ENCODE data around the gene ZNF169. TPM values are rescaled to one million over a fixed set of nuclear protein-coding genes. Genes with fewer than 3 reads are reported as not detected.
"Not testable (repeated sequence)": the region's sequence is repeated elsewhere in the genome, so short reads cannot be mapped to it uniquely, and the experiment has no call there.

ZNF169 gene
- 1.7 TPM for total RNA-seq
- long read RNA-seq, partial matches to known transcripts: 2 of 8 reads
- long read RNA-seq, other reads (novel, unspliced or antisense): 3 of 8 reads

DNA sequence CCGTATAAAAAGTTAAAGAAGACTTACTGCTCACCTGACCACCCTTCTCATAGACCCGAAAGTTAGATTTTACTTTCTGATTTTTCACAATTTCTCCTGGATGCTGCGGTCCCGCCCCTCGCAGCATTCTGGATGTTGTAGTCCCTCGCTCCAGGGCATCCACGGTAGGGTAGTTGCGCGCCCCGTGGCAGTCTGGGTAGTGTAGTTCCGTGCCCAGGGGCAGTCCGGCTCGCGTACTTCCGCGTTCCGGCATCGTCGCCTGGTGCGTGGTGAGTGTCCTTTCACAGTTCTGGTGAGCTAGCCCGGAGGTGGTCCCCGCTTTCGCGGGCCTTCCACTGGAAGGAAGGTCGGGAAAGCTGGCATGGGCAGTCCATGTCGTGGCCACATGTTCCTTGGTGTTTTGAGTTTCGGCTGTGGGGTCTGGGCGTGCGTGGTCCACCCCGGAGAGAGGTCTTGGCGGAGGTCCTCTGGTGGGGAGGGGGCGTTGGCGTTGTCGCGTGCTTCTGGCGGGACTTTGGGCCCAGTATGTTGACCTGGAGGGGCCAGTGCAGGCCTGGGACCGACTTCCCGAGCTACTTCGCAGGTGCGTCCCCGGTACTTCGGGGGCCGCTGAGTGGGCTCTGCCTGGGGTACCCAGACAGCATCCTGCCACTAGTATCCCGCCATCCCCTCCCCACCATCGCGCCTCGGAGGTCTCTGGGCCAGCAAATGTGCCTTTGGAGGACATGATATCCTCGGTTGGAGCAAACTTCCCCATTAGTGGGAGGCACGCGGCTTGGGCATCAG is at the start of gene ZNF169:
TSS of gene ZNF169 (plus strand) at position 222 of the 786 bp plus-strand sequence. CDS start 19,515 bp downstream, outside the sequence.
- intact Hi-C loops (cut with DNase I): no loop called here

GRCh38 chr9:94210616-94211603 is 48.2 kb upstream of the ZNF169 start:
- no peak for ATAC-seq (ENCODE audit: poor library complexity)
- intact Hi-C loops (cut with DNase I): loop anchor here (5.0 kb wide), 1 partner anchor 199 kb away; no protein-coding TSS in a partner anchor
- DNase-seq: no peak

More for the DNA sequence above, at the start of gene ZNF169:
- ATAC-seq (ENCODE audit: poor library complexity) (peak; percentile 100), DNase-seq (peak; percentile 96)

GRCh38 chr9:94212091-94212490 is 47.0 kb upstream of the ZNF169 start:
- intact Hi-C loops (cut with DNase I): loop anchor here (2.0 to 5.0 kb wide), 2 partner anchors 147 to 200 kb away; no protein-coding TSS in a partner anchor
- no peak for DNase-seq
- no peak for ATAC-seq (ENCODE audit: poor library complexity)

DNA sequence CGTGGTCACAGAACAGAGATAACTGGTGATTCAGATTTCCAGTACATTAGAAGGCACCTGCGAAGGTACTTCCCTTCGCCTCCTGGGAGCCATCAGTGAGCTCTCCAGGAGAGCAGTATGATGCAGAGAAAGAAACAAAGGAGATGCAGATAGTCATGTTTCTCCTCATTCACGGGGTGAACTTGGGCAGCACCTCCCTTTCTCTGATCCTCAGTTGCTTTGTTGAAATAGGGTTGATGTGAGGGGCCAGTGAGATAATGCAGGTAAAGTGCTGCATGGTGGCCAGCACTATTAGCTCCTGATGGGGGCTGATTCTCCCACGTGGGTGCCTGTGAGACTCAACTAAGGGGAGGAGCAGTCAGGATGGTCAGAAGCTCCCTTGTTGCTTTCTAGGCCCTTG is 46.6 kb upstream of the ZNF169 start:
- ATAC-seq (ENCODE audit: poor library complexity) (no peak), DNase-seq (no peak)
- intact Hi-C loops (cut with DNase I): loop anchor here (2.0 to 5.0 kb wide), 2 partner anchors 148 to 200 kb away; no protein-coding TSS in a partner anchor

DNA sequence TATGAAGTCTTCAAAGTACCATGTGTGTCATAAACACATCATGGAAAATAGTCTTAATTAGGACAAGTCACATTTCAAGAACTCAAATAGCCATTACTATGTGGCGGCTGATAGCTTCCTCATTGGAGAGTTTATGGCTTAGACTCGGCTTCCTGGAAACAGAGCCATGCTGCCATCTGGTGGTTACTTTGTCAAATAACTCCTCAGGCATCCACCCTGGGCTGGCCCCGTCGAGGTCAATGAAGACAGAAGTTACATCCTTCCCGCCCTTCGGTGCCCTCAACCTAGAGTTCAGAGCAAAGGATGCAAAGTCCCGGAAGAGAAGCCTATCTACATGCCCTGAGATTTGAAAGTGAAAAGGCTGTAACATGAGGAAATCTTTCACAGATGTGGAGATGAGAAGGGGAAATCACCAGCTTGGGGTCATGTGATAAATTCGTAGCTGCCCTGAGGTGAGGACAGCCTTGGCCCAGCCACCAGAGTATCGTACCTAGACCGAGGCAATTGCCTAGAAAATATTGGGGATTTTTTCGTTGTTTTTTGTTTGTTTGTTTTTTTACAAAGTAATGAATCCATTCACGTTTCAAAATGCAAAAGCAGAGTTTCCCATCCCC is 45.5 kb upstream of the ZNF169 start:
- intact Hi-C loops (cut with DNase I): loop anchor here (2.0 to 5.0 kb wide), 2 partner anchors 149 to 201 kb away; no protein-coding TSS in a partner anchor
- peak; percentile 97 for ATAC-seq (ENCODE audit: poor library complexity)
- DNase-seq: peak; percentile 72

GRCh38 chr9:94222870-94223269 is 36.2 kb upstream of the ZNF169 start:
- no peak for ATAC-seq (ENCODE audit: poor library complexity)
- intact Hi-C loops (cut with DNase I): no loop called here
- DNase-seq: no peak

GRCh38 chr9:94225413-94225812 is 33.7 kb upstream of the ZNF169 start:
- ATAC-seq (ENCODE audit: poor library complexity); intact Hi-C loops (cut with DNase I); DNase-seq: not testable (repeated sequence)

DNA sequence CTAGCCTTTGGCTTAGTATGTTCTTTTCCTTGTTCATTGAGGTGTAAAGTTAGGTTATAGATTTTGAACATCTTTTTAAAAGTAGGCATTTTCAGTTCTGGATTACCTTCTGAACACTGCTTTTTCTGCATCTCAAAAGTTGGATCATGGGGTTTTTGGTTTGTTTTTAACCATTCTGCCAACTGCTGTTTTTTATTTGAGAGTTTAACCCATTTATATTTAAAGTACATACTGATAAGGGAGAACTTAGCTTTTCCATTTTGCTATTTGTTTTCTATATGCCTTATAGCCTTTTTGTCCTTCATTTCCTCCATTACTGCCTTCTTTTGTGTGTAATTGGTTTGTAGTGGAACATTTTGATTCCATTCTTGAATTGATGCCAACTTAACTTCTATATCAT is 30.5 kb upstream of the ZNF169 start:
- intact Hi-C loops (cut with DNase I): no loop called here
- no peak for ATAC-seq (ENCODE audit: poor library complexity)

GRCh38 chr9:94232428-94232827 is 26.7 kb upstream of the ZNF169 start:
- no peak for DNase-seq
- intact Hi-C loops (cut with DNase I): no loop called here
- ATAC-seq (ENCODE audit: poor library complexity): no peak

More for the DNA sequence above, 30.5 kb upstream of the ZNF169 start:
- no peak for DNase-seq

GRCh38 chr9:94241098-94241497 is 18.0 kb upstream of the ZNF169 start:
- ATAC-seq (ENCODE audit: poor library complexity); DNase-seq; intact Hi-C loops (cut with DNase I): not testable (repeated sequence)

GRCh38 chr9:94245651-94246050 is 13.4 kb upstream of the ZNF169 start:
- intact Hi-C loops (cut with DNase I): no loop called here
- DNase-seq (no peak), ATAC-seq (ENCODE audit: poor library complexity) (no peak)

DNA sequence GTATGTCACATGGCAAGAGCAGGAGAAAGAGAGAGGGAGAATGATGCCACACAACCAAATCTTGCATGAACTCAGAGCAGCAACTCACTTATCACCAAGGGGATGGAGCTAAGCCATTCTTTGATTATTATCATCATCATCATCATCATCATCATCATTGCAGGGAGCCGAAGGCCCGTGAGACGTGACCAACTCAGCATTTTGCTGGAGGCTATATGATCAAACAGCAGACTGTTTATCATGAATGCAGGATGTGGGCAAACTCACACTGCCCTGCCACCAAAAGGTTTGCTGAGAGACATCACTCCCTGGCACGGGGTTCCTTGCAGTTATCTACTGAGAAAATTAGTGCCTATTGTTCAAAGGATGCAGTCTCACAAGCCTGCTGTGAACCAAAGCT is 8.6 kb upstream of the ZNF169 start:
- DNase-seq: no peak
- no peak for ATAC-seq (ENCODE audit: poor library complexity)
- intact Hi-C loops (cut with DNase I): no loop called here

- ATAC-seq (ENCODE audit: poor library complexity) (no peak), DNase-seq (no peak)
- intact Hi-C loops (cut with DNase I): no loop called here
Observed at GRCh38 chr9:94256007-94256406, 3.1 kb upstream of the ZNF169 start.

- not testable (repeated sequence) for DNase-seq; ATAC-seq (ENCODE audit: poor library complexity)
- intact Hi-C loops (cut with DNase I): loop anchor here (10.0 kb wide), 1 partner anchor 339 kb away; no protein-coding TSS in a partner anchor
Observed at GRCh38 chr9:94265626-94266402, 6.7 kb downstream of the ZNF169 start.

- intact Hi-C loops (cut with DNase I): loop anchor here (10.0 kb wide), 1 partner anchor 336 kb away; no protein-coding TSS in a partner anchor
- ATAC-seq (ENCODE audit: poor library complexity) (peak; percentile 57), DNase-seq (no peak)
Observed at GRCh38 chr9:94269264-94269663, 10.2 kb downstream of the ZNF169 start.

GRCh38 chr9:94270009-94270408 is 10.9 kb downstream of the ZNF169 start:
- DNase-seq (no peak), ATAC-seq (ENCODE audit: poor library complexity) (no peak)
- intact Hi-C loops (cut with DNase I): no loop called here

DNA sequence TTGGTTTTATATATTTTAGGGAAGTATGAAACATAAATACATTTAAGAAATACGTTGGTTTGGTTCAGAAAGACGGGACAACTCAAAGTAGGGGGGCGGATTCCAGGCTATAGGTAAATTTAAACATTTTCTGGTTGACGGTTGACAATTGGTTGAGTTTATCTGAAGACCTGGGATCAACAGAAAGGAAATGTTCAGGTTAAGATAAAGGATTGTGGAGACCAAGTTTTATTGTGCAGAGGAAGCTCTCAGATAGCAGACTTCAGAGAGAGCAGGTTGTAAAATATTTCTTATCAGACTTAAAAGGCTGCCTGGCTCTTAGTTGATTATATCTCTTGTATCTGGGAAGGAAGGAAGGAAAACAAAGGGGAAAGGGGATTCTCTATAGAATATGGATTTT is 17.9 kb downstream of the ZNF169 start:
- DNase-seq; ATAC-seq (ENCODE audit: poor library complexity); intact Hi-C loops (cut with DNase I): not testable (repeated sequence)

Measured in Right ventricle myocardium superior (tissue), 1 donor.